ENCODE results near the gene PTPRG. TPM values are rescaled to one million over a fixed set of nuclear protein-coding genes. Genes with fewer than 3 reads are reported as not detected.
A peak's percentile ranks its signal among the peaks of the same experiment; 100 is the strongest.

Gene PTPRG
- 3.7 and 4.4 TPM in 2 replicates for total RNA-seq

DNA sequence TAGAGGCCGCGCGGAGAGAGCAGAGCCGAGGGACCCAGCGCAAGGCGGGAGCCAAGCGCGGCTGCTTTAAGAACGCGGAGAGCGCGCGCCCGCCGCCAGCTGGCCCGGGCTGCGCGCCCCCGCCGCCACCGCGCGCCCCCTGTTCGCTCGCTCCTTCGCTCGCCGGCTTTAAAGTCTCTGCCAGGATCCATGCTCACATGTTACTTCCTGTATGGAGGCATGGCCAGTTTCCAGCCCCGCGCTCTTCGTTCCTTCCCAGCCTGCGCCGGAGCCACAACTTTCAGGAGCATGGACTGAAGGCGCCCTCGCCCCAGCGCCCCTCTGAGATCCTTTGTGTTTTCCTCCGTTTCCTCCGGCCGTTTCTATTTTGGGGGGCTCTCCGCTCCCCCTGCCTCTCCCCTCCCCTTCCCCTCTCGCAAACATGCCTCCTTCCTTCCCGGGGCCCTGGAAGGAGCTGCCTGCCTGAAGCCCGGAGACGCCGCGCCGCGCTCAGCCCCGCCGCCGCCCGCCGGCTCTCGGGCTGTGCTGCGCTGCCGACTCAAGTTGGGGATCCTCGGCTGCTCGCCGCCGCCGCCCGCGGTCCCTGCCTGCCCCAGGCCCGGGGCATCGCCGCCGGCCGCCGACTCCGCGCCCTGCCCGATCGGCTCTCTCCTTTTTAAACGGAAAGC is at the start of gene PTPRG:
Gene PTPRG, plus strand, starts transcription at position 198 of the 668 bp plus-strand sequence. CDS start 717 bp downstream, outside the sequence.
- Mint-ChIP-seq H3K4me3 (peak within 1 kb of the TSS; percentile 93), H3K4me1 (ENCODE audit: low read depth) (peaks cover 12% of the 10 kb centered on the region), H3K9me3 (peaks cover 6% of the 10 kb centered on the region), H3K27me3 (ENCODE audit: insufficient read depth) (peaks cover 57% of the 10 kb centered on the region), H3K27ac (peak within 1 kb of the TSS; percentile 74), H3K36me3 (ENCODE audit: low read depth) (peaks cover 3% of the 10 kb centered on the region)
- intact Hi-C loops (cut with micrococcal nuclease): loop anchor here (1.0 to 5.0 kb wide), 2 partner anchors 40 to 376 kb away; no protein-coding TSS in a partner anchor
- DNase-seq (ENCODE audit: low spot score): peak; percentile 37

DNA sequence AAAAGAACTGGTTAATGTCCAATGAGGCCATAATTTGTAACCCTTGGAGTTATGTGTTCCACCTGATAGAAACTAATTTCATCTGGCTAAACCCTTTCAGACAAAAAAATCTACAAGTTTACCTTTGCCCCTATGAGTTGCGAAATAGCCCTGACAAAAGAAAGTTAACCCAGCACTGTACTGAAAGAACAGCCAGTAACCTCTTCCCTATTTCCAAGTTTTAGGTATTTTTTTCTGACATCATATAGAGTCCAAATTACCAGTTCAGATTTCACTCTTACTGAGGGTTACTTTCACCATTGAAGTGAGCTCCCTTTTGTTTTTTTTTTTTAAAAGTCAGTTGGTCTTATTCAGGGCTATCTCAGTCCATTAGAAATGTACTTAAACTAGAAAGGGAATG is 42.8 kb upstream of the PTPRG start:
- Mint-ChIP-seq H3K36me3 (ENCODE audit: low read depth) (peaks cover 17% of the 10 kb centered on the region), H3K27ac (no peak overlapping the region), H3K4me3 (no peak overlapping the region), H3K4me1 (ENCODE audit: low read depth) (peaks cover 59% of the 10 kb centered on the region), H3K9me3 (peaks cover 35% of the 10 kb centered on the region), H3K27me3 (ENCODE audit: insufficient read depth) (no peaks in the 10 kb centered on the region)
- no peak for DNase-seq (ENCODE audit: low spot score)
- intact Hi-C loops (cut with micrococcal nuclease): no loop called here

DNA sequence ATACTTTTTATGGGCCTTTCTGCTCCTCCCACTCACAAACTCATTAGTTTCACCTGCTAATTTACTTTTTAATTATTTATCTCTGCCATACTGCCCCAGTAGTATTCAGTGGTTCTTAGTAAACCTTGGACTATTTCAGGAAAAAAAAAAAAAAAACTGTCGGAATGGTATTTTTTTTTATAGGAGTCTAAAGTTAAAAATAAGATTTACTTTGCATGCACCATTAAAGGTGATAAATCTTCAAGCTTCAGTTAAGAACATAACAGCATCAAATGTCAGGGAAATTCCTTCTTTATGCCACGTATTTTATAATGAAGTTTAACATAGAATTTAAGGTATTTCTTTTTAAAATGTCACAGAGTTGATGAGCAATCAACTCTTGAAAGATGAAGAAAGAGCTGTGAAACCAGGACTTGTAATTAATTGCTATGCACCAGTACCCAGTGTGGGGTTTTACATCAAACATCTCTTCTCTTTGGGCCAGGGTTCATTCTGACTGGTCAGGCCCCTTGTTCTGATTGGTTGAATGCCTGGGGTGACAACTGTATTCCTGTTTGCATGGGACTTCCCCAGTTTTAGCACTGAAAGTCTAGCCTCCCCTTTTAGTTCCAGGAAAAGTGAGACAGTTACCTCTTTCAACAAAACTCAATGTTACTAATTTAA is 40.3 kb upstream of the PTPRG start:
- DNase-seq (ENCODE audit: low spot score): peak; percentile 61
- peaks cover 12% of the 10 kb centered on the region for H3K36me3 Mint-ChIP-seq (ENCODE audit: low read depth)
- H3K4me3 Mint-ChIP-seq: peak overlapping the region; percentile 57
- no peaks in the 10 kb centered on the region for H3K27me3 Mint-ChIP-seq (ENCODE audit: insufficient read depth)
- peaks cover 57% of the 10 kb centered on the region for H3K4me1 Mint-ChIP-seq (ENCODE audit: low read depth)
- intact Hi-C loops (cut with micrococcal nuclease): loop anchor here (1.0 to 10.0 kb wide), 8 partner anchors 40 to 1738 kb away; partner anchors contain the start of genes FHIT and PTPRG
- peak overlapping the region; percentile 78 for H3K27ac Mint-ChIP-seq
- peaks cover 23% of the 10 kb centered on the region for H3K9me3 Mint-ChIP-seq

DNA sequence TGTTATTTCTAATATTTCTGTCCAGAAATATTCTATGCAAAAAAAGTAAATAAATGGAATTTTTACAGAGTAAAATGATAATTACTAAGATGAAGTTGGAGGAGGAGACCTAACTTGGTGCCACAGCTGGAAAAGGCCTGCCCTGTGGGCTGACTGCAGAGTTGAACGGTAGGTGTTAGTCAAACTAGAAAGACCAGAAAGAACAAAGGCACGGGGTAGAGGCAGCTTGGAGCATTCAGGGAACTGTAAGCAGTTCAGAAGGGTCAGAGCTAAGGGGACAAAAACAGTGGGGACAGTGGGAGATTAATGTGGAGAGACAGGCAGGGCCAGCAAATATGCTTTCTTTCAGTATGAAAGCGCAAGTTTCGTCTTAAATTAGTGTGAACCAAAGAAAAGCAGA is 39.3 kb upstream of the PTPRG start:
- H3K27ac Mint-ChIP-seq: peak overlapping the region; percentile 84
- intact Hi-C loops (cut with micrococcal nuclease): loop anchor here (5.0 to 10.0 kb wide), 4 partner anchors 967 to 1585 kb away; no protein-coding TSS in a partner anchor

DNA sequence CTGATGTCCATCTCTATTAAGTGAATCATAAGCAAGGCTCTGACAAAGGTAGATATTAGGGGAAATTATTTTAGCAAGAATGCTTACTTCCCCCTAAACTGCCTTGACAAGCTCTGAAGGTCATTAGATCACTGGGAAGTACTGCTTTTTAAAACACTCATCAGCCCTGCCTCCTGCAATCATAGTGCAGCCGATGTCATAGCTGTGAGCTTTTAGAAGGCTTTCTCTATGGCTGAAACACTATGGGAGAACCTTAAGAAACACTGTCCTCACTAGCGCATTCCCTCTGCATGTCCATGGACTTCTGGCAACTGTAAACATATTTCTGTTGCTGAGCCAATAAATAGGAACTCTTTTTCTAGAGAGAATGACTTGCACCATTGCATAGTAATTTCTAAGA is 38.7 kb upstream of the PTPRG start:
- intact Hi-C loops (cut with micrococcal nuclease): loop anchor here (5.0 to 10.0 kb wide), 4 partner anchors 968 to 1585 kb away; no protein-coding TSS in a partner anchor
- H3K36me3 Mint-ChIP-seq (ENCODE audit: low read depth): peaks cover 8% of the 10 kb centered on the region

More for the DNA sequence above, 39.3 kb upstream of the PTPRG start:
- Mint-ChIP-seq H3K27me3 (ENCODE audit: insufficient read depth) (no peaks in the 10 kb centered on the region), H3K36me3 (ENCODE audit: low read depth) (peaks cover 12% of the 10 kb centered on the region), H3K9me3 (peaks cover 16% of the 10 kb centered on the region), H3K4me3 (no peak overlapping the region), H3K4me1 (ENCODE audit: low read depth) (peaks cover 57% of the 10 kb centered on the region)
- no peak for DNase-seq (ENCODE audit: low spot score)

DNA sequence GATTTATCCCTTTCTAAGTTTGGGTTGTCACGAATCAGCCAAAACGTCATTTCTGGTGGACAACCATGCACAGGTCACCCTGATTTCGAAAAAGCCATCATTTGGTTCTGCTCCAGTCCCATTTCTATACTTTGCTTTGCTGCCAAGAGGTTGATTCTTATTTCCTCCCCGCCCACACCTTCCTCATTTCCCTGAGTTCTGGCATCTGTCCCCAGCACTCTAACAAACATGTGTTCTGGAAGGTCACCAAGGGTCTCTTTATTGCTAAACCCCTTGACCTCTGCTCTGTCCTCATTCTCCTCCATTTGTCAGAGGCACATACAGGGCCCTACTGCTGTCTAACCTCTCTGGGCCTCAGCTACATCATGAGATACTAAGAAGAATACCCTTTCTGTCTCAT is 36.4 kb upstream of the PTPRG start:
- Mint-ChIP-seq H3K9me3 (peaks cover 4% of the 10 kb centered on the region), H3K4me3 (no peak overlapping the region), H3K36me3 (ENCODE audit: low read depth) (peaks cover 1% of the 10 kb centered on the region), H3K4me1 (ENCODE audit: low read depth) (peaks cover 46% of the 10 kb centered on the region), H3K27ac (no peak overlapping the region), H3K27me3 (ENCODE audit: insufficient read depth) (no peaks in the 10 kb centered on the region)
- no peak for DNase-seq (ENCODE audit: low spot score)
- intact Hi-C loops (cut with micrococcal nuclease): loop anchor here (5.0 to 10.0 kb wide), 4 partner anchors 970 to 1588 kb away; no protein-coding TSS in a partner anchor

More for the DNA sequence above, 38.7 kb upstream of the PTPRG start:
- Mint-ChIP-seq H3K27me3 (ENCODE audit: insufficient read depth) (no peaks in the 10 kb centered on the region), H3K4me1 (ENCODE audit: low read depth) (peaks cover 57% of the 10 kb centered on the region), H3K9me3 (peaks cover 13% of the 10 kb centered on the region), H3K27ac (peak overlapping the region; percentile 84), H3K4me3 (no peak overlapping the region)
- no peak for DNase-seq (ENCODE audit: low spot score)

DNA sequence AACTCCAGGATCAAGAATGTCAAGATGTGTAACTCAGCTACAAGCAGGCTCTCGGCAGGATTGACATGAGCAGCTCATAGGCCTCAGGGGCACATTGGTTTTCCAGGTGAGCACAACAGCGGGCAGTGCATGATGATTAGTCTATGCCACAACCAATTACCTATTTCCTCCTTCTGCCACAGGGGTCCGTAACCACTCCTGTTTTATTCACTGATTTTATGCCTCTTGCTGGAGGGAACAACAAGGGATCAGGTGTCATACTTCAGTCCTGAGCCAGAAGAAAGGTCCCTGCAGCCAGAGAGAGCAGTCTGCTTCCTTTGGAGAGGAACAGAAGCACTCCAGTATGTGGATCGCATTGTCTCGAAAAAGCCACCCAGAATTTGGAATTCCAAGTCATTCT is 35.1 kb upstream of the PTPRG start:
- Mint-ChIP-seq H3K27ac (no peak overlapping the region), H3K9me3 (peaks cover 4% of the 10 kb centered on the region), H3K27me3 (ENCODE audit: insufficient read depth) (no peaks in the 10 kb centered on the region), H3K4me1 (ENCODE audit: low read depth) (peaks cover 41% of the 10 kb centered on the region), H3K36me3 (ENCODE audit: low read depth) (peaks cover 1% of the 10 kb centered on the region), H3K4me3 (no peak overlapping the region)
- DNase-seq (ENCODE audit: low spot score): no peak
- intact Hi-C loops (cut with micrococcal nuclease): loop anchor here (10.0 kb wide), 3 partner anchors 972 to 1512 kb away; no protein-coding TSS in a partner anchor

DNA sequence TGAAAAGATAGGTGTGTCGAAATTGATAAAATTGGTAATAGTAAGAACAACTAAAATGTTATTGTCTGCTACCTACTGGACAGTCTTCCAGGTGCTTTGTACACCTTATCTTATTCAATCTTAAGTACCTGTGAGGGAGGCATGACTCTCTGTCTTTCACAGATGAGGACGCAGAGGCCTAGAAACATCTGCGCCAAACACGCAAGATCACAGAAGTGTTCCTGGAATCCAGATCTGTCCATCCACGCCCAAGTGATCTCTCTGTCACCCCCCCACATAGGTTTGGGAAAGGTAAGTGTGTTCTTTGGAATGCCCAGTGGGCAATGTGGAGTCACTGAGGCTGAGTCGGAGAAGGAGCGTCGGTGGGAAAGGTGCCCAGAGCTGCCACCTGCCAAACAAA is 34.4 kb upstream of the PTPRG start:
- Mint-ChIP-seq H3K4me3 (no peak overlapping the region), H3K36me3 (ENCODE audit: low read depth) (peaks cover 1% of the 10 kb centered on the region), H3K9me3 (peaks cover 4% of the 10 kb centered on the region), H3K4me1 (ENCODE audit: low read depth) (peaks cover 34% of the 10 kb centered on the region), H3K27me3 (ENCODE audit: insufficient read depth) (no peaks in the 10 kb centered on the region), H3K27ac (no peak overlapping the region)
- intact Hi-C loops (cut with micrococcal nuclease): loop anchor here (10.0 kb wide), 3 partner anchors 972 to 1512 kb away; no protein-coding TSS in a partner anchor
- no peak for DNase-seq (ENCODE audit: low spot score)

DNA sequence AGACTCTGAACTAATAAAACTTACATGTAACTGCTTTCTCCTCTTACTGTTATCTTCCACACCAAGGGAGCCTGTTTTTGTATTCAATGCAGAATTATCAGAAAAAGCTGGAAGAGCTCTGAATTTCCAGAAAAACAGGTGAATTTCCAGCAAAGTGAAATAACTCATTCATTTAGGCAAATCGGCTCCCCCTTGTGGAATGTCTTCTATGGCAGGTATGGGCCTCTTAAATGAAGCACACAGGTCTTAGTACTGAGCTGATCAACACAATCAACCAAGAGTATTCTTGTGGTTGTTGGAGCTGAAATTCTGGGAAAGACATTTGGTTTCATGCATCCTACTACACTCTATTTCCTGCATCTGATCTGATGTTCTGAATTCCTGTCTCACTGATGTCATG is 31.0 kb upstream of the PTPRG start:
- intact Hi-C loops (cut with micrococcal nuclease): loop anchor here (5.0 kb wide), 1 partner anchor 108 kb away; no protein-coding TSS in a partner anchor
- Mint-ChIP-seq H3K4me1 (ENCODE audit: low read depth) (peaks cover 7% of the 10 kb centered on the region), H3K4me3 (no peak overlapping the region), H3K27ac (no peak overlapping the region), H3K36me3 (ENCODE audit: low read depth) (peaks cover 1% of the 10 kb centered on the region), H3K9me3 (peaks cover 4% of the 10 kb centered on the region), H3K27me3 (ENCODE audit: insufficient read depth) (no peaks in the 10 kb centered on the region)
- DNase-seq (ENCODE audit: low spot score): no peak

DNA sequence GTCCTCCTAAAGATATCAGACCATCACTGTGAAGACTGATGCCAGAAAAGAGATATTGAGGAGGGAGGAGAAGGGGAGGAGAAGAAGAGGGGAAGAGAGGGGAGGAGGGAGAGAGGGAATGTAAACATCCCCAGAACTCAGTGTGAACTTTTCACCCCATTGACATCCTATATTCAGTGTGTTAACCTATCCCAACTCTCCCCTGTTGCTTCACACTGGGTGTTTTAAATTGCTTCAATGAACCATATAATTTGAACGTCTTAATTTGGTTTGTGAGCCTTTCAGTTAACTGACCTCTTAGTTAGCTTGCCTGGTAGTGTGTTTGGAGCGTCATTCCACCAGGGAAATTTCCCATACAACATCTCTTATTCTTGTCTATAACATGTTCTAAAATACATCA is 29.8 kb upstream of the PTPRG start:
- H3K4me1 Mint-ChIP-seq (ENCODE audit: low read depth): peaks cover 7% of the 10 kb centered on the region
- H3K36me3 Mint-ChIP-seq (ENCODE audit: low read depth): peaks cover 1% of the 10 kb centered on the region
- no peak for DNase-seq (ENCODE audit: low spot score)
- H3K4me3 Mint-ChIP-seq: no peak overlapping the region
- H3K27me3 Mint-ChIP-seq (ENCODE audit: insufficient read depth): peaks cover 6% of the 10 kb centered on the region
- peaks cover 4% of the 10 kb centered on the region for H3K9me3 Mint-ChIP-seq
- no peak overlapping the region for H3K27ac Mint-ChIP-seq
- intact Hi-C loops (cut with micrococcal nuclease): loop anchor here (5.0 kb wide), 1 partner anchor 109 kb away; no protein-coding TSS in a partner anchor

DNA sequence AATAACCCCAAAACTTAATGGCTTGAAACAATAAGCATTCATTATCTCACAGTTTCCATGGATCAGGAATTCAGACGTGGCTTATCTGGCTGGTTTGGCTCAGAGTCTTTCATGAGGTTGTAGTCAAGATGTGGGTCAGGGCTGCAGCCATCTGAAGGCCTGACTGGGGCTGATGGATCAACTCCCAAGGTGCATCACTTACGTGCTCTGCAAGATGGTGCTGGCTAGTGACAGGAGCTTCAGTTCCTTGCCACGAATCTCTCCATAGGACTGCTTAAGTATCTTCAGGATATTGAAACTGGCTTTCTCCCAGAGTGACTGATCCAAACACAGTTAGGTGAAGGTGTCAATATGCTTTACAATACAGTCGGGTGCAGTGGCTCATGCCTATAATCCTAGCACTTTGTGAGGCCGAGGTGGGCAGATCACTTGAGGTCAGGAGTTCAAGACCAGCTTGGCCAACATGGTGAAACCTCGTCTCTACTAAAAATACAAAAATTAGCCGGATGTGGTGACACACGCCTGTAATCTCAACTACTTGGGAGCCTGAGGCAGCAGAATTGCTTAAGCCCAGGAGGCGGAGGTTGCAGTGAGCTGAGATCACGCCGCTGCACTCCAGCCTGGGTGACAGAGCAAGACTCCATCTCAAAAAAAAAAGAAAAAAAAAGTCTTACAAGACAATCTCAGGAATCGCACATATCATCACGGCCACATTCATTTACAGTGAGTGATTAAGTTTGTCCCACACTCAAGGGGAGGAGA is 28.5 kb upstream of the PTPRG start:
- peaks cover 6% of the 10 kb centered on the region for H3K27me3 Mint-ChIP-seq (ENCODE audit: insufficient read depth)
- DNase-seq (ENCODE audit: low spot score): no peak
- H3K27ac Mint-ChIP-seq: no peak overlapping the region
- H3K4me1 Mint-ChIP-seq (ENCODE audit: low read depth): peaks cover 7% of the 10 kb centered on the region
- no peaks in the 10 kb centered on the region for H3K9me3 Mint-ChIP-seq
- no peaks in the 10 kb centered on the region for H3K36me3 Mint-ChIP-seq (ENCODE audit: low read depth)
- H3K4me3 Mint-ChIP-seq: no peak overlapping the region
- intact Hi-C loops (cut with micrococcal nuclease): loop anchor here (5.0 kb wide), 1 partner anchor 111 kb away; no protein-coding TSS in a partner anchor

DNA sequence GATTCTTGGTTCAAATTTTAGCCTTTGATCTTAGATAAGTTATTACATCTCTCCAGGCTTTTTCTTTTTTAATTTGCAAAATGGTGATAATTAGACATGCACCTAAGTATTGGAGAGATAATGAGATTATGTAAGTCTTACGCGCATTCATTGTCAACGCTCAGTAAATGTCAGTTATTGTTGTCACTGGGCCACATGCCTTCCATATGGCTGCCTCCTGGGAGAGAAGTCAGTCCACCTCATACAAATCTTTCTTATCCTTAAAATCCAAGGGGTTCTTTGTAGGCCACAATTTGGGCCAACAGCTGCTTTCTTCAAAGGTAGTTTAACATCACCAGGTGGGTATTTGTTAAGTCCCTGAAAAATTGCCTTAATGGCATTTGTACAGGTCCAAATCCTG is 25.5 kb upstream of the PTPRG start:
- Mint-ChIP-seq H3K27ac (no peak overlapping the region), H3K36me3 (ENCODE audit: low read depth) (no peaks in the 10 kb centered on the region), H3K9me3 (no peaks in the 10 kb centered on the region), H3K27me3 (ENCODE audit: insufficient read depth) (peaks cover 10% of the 10 kb centered on the region), H3K4me3 (no peak overlapping the region), H3K4me1 (ENCODE audit: low read depth) (no peaks in the 10 kb centered on the region)
- intact Hi-C loops (cut with micrococcal nuclease): no loop called here
- no peak for DNase-seq (ENCODE audit: low spot score)

Measured in activated T-helper 1 cell treated with anti-CD3 and anti-CD28 coated beads, Interleukin-12 subunit alpha, Interleukin-12 subunit beta, Interleukin-2, Interleukin-4 antibody, amounts not matched to agents 30 ng/mL and 10 ng/mL and 1 ng/mL, durations not matched to agents 14 hours and 24 hours and 36 hours (primary cell).